ENCODE results near the gene RPUSD2.

DNA sequence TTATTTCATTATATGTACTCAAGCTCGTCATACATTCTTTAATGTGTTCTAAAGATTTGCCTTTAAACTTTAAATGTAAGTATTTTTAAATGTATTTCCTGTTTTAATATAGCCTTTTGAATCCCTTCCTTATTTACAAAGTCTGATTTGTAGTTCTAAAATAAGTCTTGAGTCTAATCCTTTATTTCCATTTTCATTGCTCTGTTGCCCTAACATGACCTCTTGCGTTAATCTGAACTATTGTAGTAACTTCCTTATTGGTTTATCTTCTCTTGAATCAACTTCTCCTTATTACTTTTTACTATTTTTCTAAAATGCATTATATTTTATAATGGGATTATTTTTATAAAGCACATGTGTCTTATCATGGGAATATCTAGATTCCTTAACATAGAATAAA is 48.9 kb downstream of the RPUSD2 start:
- TF ChIP-seq, protein P1, sequence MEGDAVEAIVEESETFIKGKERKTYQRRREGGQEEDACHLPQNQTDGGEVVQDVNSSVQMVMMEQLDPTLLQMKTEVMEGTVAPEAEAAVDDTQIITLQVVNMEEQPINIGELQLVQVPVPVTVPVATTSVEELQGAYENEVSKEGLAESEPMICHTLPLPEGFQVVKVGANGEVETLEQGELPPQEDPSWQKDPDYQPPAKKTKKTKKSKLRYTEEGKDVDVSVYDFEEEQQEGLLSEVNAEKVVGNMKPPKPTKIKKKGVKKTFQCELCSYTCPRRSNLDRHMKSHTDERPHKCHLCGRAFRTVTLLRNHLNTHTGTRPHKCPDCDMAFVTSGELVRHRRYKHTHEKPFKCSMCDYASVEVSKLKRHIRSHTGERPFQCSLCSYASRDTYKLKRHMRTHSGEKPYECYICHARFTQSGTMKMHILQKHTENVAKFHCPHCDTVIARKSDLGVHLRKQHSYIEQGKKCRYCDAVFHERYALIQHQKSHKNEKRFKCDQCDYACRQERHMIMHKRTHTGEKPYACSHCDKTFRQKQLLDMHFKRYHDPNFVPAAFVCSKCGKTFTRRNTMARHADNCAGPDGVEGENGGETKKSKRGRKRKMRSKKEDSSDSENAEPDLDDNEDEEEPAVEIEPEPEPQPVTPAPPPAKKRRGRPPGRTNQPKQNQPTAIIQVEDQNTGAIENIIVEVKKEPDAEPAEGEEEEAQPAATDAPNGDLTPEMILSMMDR (IDR thresholded peaks at IDR 0.05) = no peak
- TF ChIP-seq ZFX (IDR thresholded peaks at IDR 0.05; ENCODE audit: borderline replicate concordance) = no peak
